OCI-LY7 (cell line): ENCODE results near the gene NELL1. TPM values are rescaled to one million over a fixed set of nuclear protein-coding genes. Genes with fewer than 3 reads are reported as not detected.

Experiments
- BruUV-seq: library from RNA; stranded (reverse); fragments of 400-500 nt; replicated peaks from 2 replicates; lab custom pipeline; 2021; lab: Mats Ljungman, UMichigan
- CTCF ChIA-PET: fragments of 300-600 bp; sonication (Branson Sonifier 250); formaldehyde crosslinking; loops from one replicate; lab custom pipeline; 2022; ENCODE audit warnings: antibody characterized with exemption; ENCODE audit not compliant: unreplicated experiment; lab: Charles Lee
- POLR2A ChIA-PET: fragments of 300-600 bp; sonication (Branson Sonifier 250); formaldehyde crosslinking; loops from one replicate; lab custom pipeline; 2022; ENCODE audit warnings: antibody characterized with exemption; lab: Charles Lee
- DNase-seq: peaks from one replicate; pipeline ENCODE4 v3.0.0-alpha.2; 2015; ENCODE audit warnings: low spot score
- H2AFZ ChIP-seq: fragments of 200-600 bp; sonication (generic), shearing (Covaris generic); 2 replicates; pipeline ENCODE4 v1.6.1; 2014; ENCODE audit warnings: mild to moderate bottlenecking, antibody characterized with exemption, low read length, moderate library complexity
- H3K27ac ChIP-seq: fragments of 200-600 bp; sonication (generic); 2 replicates; pipeline ENCODE4 v1.5.1; 2014; ENCODE audit warnings: mixed run types, low read depth, mild to moderate bottlenecking, moderate library complexity, low read length, inconsistent platforms; ENCODE audit not compliant: poor library complexity, severe bottlenecking
- H3K36me3 ChIP-seq: fragments of 200-600 bp; sonication (generic); 2 replicates; pipeline ENCODE4 v1.6.1; 2014; ENCODE audit warnings: mild to moderate bottlenecking, antibody characterized with exemption, low read length, moderate library complexity, mixed read lengths; ENCODE audit not compliant: insufficient read depth
- H3K4me1 ChIP-seq: fragments of 200-600 bp; sonication (generic); 2 replicates; pipeline ENCODE4 v1.5.1; 2014; ENCODE audit warnings: mild to moderate bottlenecking, low read length; ENCODE audit not compliant: insufficient read depth, poor library complexity, severe bottlenecking
- H3K4me2 ChIP-seq: fragments of 200-600 bp; sonication (generic); 2 replicates; pipeline ENCODE4 v1.6.1; 2014; ENCODE audit warnings: mild to moderate bottlenecking, low read length
- H3K4me3 ChIP-seq: fragments of 200-600 bp; sonication (generic); 2 replicates; pipeline ENCODE4 v1.5.1; 2014; ENCODE audit warnings: mild to moderate bottlenecking, low read depth, low read length; ENCODE audit not compliant: poor library complexity, severe bottlenecking
- H3K79me2 ChIP-seq: fragments of 200-600 bp; sonication (generic); 2 replicates; pipeline ENCODE4 v1.6.1; 2016; ENCODE audit warnings: low read depth, mild to moderate bottlenecking, low read length, moderate library complexity, mixed read lengths; ENCODE audit not compliant: insufficient read depth
- H3K9me2 ChIP-seq: fragments of 200-600 bp; sonication (generic); 2 replicates; pipeline ENCODE4 v1.6.1; 2016; ENCODE audit warnings: mild to moderate bottlenecking, low read length, mixed read lengths; ENCODE audit not compliant: insufficient read depth
- H3K9me3 ChIP-seq: fragments of 200-600 bp; sonication (generic); 2 replicates; pipeline ENCODE4 v1.6.1; 2014; ENCODE audit warnings: mild to moderate bottlenecking, mixed run types, low read length, mixed read lengths
- H4K20me1 ChIP-seq: fragments of 200-600 bp; sonication (generic); 2 replicates; pipeline ENCODE4 v1.6.1; 2014; ENCODE audit warnings: mild to moderate bottlenecking, antibody characterized with exemption, low read length, moderate library complexity, mixed read lengths; ENCODE audit not compliant: insufficient read depth
- CTCF ChIP-seq: fragments of 200-600 bp; sonication (generic); conservative IDR thresholded peaks from 2 replicates; pipeline ENCODE4 v1.5.1; 2014; ENCODE audit warnings: mild to moderate bottlenecking, antibody characterized with exemption, low read length, moderate library complexity, mixed read lengths
- EZH2phosphoT487 ChIP-seq: fragments of 200-600 bp; sonication (generic); IDR thresholded peaks from 2 replicates; pipeline ENCODE4 v1.6.1; 2018; ENCODE audit warnings: low read depth, borderline replicate concordance, mild to moderate bottlenecking, mixed run types, antibody characterized with exemption, low read length, moderate library complexity, mixed read lengths
- intact Hi-C: fragments of 100-400 bp; cut with micrococcal nuclease; formaldehyde crosslinking; loops from one replicate; pipeline ENCODE4 v1.10.0; 2022; ENCODE audit not compliant: unreplicated experiment
- total RNA-seq, 2 experiments: library from RNA; depleted of rRNA in 1 of 2; stranded (reverse); fragments of >200 nt in 1 of 2; shearing (Covaris generic) in 1 of 2; gene quantifications; 2 replicates each; pipeline ENCODE4 v1.2.3, GENCODE V29; 2014 to 2022

The NELL1 gene
- total RNA-seq, 2 experiments from 2014 or later, result not detected

- Histone ChIP-seq H3K27ac (no peak overlapping the region), H3K9me3 (no peaks in the 10 kb centered on the region), H3K79me2 (no peaks in the 10 kb centered on the region), H3K4me1 (no peaks in the 10 kb centered on the region), H3K9me2 (no peaks in the 10 kb centered on the region), H3K36me3 (no peaks in the 10 kb centered on the region), H3K4me2 (no peak overlapping the region), H4K20me1 (no peaks in the 10 kb centered on the region), H2AFZ (no peak overlapping the region), H3K4me3 (no peak overlapping the region)
- intact Hi-C loops, result no loop called here
- CTCF ChIA-PET, result no interaction called here
- no TSS peak for BruUV-seq
- no peak for TF ChIP-seq EZH2phosphoT487
- TF ChIP-seq CTCF, result no peak
- POLR2A ChIA-PET, result no interaction called here
- DNase-seq, result no peak
Observed at GRCh38 chr11:21026685-21027084, 357.3 kb downstream of the NELL1 start.

- no peak for DNase-seq
Observed at GRCh38 chr11:21037850-21038249, 368.5 kb downstream of the NELL1 start.

More at GRCh38 chr11:21037850-21038249, 368.5 kb downstream of the NELL1 start:
- Histone ChIP-seq H3K9me3 (no peaks in the 10 kb centered on the region), H3K4me1 (no peaks in the 10 kb centered on the region), H3K27ac (no peak overlapping the region), H3K36me3 (no peaks in the 10 kb centered on the region), H3K79me2 (no peaks in the 10 kb centered on the region), H3K4me2 (no peak overlapping the region), H2AFZ (no peak overlapping the region), H3K9me2 (no peaks in the 10 kb centered on the region; the same call in 1 of the 2 replicates), H4K20me1 (no peaks in the 10 kb centered on the region), H3K4me3 (no peak overlapping the region)
- no TSS peak for BruUV-seq
- intact Hi-C loops, result loop anchor here (5.0 kb wide), 1 partner anchor 1369 kb away; no protein-coding TSS in a partner anchor
- CTCF ChIA-PET, result no interaction called here
- POLR2A ChIA-PET, result no interaction called here
- TF ChIP-seq CTCF (no peak), EZH2phosphoT487 (no peak)
